ENCODE results near the gene CABP4. TPM values are rescaled to one million over a fixed set of nuclear protein-coding genes. Genes with fewer than 3 reads are reported as not detected.
"Not testable (repeated sequence)": the region's sequence is repeated elsewhere in the genome, so short reads cannot be mapped to it uniquely, and the experiment has no call there.

Gene CABP4
- total RNA-seq, 4 donors from 2014 or later, result 0.13 to 2.4 (median 0.77) TPM

DNA sequence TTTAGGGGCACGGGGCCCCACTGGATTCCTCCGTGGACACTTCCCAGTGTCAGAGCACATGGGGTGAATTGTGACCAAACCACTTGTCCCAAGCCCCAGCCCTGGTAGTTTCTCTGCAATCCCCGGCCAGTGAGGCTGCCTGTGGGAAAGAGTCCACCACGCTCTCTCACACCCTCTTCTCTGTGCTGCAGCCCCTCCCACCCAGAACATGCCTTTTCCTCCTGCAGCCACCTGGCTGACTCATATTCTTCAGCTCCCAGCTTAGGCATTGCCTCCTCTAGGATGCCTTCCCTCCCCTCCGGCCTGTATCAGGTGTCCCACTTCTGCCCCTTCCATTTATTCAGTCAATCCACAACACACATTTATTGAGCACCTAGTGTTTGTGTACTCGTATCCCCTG is 32.3 kb upstream of the CABP4 start:
- no peak for TF ChIP-seq POLR2AphosphoS5 (IDR thresholded peaks at IDR 0.05)
- no peak for TF ChIP-seq EP300 (IDR thresholded peaks at IDR 0.05)
- no peak for TF ChIP-seq POLR2A (IDR thresholded peaks at IDR 0.05)
- TF ChIP-seq, protein P1, sequence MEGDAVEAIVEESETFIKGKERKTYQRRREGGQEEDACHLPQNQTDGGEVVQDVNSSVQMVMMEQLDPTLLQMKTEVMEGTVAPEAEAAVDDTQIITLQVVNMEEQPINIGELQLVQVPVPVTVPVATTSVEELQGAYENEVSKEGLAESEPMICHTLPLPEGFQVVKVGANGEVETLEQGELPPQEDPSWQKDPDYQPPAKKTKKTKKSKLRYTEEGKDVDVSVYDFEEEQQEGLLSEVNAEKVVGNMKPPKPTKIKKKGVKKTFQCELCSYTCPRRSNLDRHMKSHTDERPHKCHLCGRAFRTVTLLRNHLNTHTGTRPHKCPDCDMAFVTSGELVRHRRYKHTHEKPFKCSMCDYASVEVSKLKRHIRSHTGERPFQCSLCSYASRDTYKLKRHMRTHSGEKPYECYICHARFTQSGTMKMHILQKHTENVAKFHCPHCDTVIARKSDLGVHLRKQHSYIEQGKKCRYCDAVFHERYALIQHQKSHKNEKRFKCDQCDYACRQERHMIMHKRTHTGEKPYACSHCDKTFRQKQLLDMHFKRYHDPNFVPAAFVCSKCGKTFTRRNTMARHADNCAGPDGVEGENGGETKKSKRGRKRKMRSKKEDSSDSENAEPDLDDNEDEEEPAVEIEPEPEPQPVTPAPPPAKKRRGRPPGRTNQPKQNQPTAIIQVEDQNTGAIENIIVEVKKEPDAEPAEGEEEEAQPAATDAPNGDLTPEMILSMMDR (IDR thresholded peaks at IDR 0.05), result no peak
- no peak overlapping the region for H3K4me3 ChIP-seq
- no peaks in the 10 kb centered on the region for H3K27me3 ChIP-seq
- no peak overlapping the region for H3K27ac ChIP-seq
- H3K9me3 ChIP-seq, result no peaks in the 10 kb centered on the region
- no peak for ATAC-seq
- peaks cover 0 to 40% (median 11%) of the 10 kb centered on the region in 3 donors for H3K4me1 ChIP-seq
- H3K36me3 ChIP-seq, result no peaks in the 10 kb centered on the region
- WGBS, 2 donors (ENCODE audit: low coverage in 1 of 2), result 63 to 81% methylated on average over 4 to 5 of the region's 6 CpGs

DNA sequence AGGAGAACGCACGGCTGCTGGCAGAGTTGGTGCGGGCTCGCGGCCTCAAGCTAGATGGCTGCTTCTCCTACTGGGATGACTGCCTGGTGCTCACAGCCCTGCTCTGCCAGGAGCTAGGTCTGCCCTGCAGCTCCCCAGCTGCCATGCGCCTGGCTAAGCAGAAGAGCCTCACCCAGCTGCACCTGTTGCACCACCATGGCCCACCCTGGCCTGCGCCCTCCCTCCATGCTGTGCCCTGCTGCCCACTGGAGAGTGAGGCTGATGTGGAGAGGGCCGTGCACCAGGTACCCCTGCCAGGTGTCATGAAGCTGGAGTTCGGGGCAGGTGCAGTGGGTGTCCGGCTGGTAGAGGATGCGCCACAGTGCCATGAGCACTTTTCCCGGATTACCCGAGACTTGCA is 31.7 kb upstream of the CABP4 start:
- Histone ChIP-seq H3K9me3 (no peaks in the 10 kb centered on the region), H3K4me3 (no peak overlapping the region), H3K36me3 (no peaks in the 10 kb centered on the region), H3K27me3 (no peaks in the 10 kb centered on the region), H3K27ac (no peak overlapping the region), H3K4me1 (peaks cover 0 to 35% (median 11%) of the 10 kb centered on the region in 3 donors)
- ATAC-seq, result no peak
- TF ChIP-seq POLR2A (IDR thresholded peaks at IDR 0.05) (no peak), POLR2AphosphoS5 (IDR thresholded peaks at IDR 0.05) (no peak), EP300 (IDR thresholded peaks at IDR 0.05) (no peak)
- TF ChIP-seq, protein P1 (IDR thresholded peaks at IDR 0.05), result no peak
- WGBS, 2 donors (ENCODE audit: low coverage in 1 of 2), result no CpG with 5 or more reads among the region's 13 CpGs

DNA sequence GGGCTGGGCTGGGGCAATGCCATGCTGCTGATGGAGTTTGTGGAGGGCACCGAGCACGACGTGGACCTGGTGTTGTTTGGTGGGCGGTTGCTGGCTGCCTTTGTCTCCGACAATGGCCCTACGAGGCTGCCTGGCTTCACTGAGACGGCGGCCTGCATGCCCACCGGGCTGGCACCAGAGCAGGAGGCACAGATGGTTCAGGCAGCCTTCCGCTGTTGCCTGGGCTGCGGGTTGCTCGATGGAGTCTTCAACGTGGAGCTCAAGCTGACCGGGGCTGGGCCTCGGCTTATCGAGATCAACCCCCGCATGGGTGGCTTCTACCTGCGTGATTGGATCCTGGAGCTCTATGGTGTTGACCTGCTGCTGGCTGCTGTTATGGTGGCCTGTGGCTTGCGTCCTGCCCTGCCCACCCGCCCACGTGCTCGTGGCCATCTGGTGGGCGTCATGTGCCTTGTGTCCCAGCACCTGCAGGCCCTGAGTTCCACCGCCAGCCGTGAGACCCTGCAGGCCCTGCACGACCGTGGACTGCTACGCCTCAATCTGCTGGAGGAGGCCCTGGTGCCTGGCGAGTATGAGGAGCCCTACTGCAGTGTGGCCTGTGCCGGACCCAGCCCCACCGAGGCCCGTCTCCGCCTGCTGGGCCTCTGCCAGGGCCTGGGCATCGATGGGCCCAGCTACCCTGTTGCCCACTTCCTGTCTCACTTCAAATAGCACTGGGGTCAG is 31.1 kb upstream of the CABP4 start:
- Histone ChIP-seq H3K27ac (no peak overlapping the region), H3K4me3 (no peak overlapping the region), H3K9me3 (no peaks in the 10 kb centered on the region), H3K27me3 (no peaks in the 10 kb centered on the region), H3K4me1 (peaks cover 0 to 34% (median 15%) of the 10 kb centered on the region in 3 donors), H3K36me3 (no peaks in the 10 kb centered on the region)
- 52% methylated on average over 4 of the region's 34 CpGs; no CpG with 5 or more reads in 1 of the 2 donors for WGBS, 2 donors (ENCODE audit: low coverage in 1 of 2)
- ATAC-seq, result no peak
- TF ChIP-seq POLR2AphosphoS5 (IDR thresholded peaks at IDR 0.05) (no peak), POLR2A (IDR thresholded peaks at IDR 0.05) (no peak), EP300 (IDR thresholded peaks at IDR 0.05) (no peak)
- TF ChIP-seq, protein P1 (IDR thresholded peaks at IDR 0.05), result no peak

DNA sequence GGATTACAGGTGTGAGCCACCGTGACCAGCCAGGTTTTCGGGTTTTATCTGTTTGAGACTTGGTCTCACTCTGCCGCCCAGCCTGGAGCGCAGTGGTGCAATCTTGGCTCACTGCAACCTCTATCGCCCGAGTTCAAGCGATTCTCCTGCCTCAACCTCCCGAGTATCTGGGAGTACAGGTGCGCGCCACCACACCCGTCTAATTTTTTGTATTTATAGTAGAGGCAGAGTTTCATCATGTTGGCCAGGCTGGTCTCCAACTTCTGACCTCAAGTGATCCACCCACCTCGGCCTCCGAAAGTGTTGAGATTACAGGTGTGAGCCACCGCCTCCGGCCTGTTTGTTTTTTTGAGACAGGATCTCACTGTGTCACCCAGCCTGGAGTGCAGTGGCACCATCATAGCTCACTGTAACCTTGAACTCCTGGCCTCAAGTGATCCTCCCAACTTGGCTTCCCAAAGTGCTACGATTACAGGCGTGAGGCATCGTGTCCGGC is 27.7 kb upstream of the CABP4 start:
- peak overlapping the region; percentile 66 to 86 for H3K4me3 ChIP-seq
- H3K36me3 ChIP-seq, result peaks cover 0 to 32% of the 10 kb centered on the region in 2 donors
- not testable (repeated sequence) for H3K9me3 ChIP-seq, ATAC-seq, H3K27me3 ChIP-seq
- H3K4me1 ChIP-seq, result peaks cover 0 to 40% (median 13%) of the 10 kb centered on the region in 3 donors
- peak overlapping the region; percentile 45 to 99 (median 90) for H3K27ac ChIP-seq
- 69 to 81% methylated on average over 13 to 16 of the region's 19 CpGs for WGBS, 2 donors (ENCODE audit: low coverage in 1 of 2)

DNA sequence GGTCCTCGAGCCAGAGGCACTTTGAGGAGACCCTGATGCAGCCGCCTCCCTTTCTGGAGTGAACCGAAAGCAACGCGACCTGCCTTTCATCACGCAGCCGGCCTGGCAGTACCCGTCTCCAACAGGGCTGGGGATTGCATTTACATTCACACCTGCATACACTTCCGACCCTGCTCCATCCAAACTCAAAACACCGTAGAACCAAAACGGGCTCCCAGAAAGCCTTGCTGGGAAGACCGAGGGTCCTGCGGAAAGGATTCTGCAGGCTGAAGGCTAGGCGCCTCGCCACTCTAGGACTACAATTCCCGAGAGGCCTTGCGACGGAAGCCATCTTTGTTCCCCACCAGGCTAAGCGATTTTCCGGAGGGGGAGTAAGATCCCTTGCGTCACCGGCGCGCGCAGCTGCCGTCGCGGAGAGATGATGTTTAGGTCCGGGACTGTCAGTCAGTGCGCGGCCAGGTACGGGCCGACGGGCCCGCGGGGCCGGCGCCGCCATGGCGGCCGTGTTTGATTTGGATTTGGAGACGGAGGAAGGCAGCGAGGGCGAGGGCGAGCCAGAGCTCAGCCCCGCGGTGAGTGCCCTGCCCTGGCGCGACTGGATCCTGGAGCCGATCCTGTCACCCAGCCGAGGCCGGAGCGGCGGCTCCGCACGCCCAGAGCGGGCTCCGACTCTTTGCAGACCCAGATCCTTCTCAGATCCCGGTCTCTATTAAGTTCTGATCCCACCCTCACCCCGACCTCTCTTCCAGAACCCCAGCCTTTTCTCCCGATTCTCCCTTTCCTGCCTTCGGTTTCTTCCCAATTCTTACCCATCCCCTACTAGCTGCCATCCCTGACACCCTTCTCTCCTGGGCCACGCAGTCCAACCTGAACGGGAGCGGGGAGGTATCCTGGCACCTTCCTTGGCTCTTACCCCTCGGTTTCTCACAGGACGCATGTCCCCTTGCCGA is 26.8 kb upstream of the CABP4 start, which contains the start of gene RPS6KB2:
Gene RPS6KB2, plus strand, starts transcription at position 443 of the 950 bp plus-strand sequence. Its CDS starts 52 bp downstream, at position 495.
- TF ChIP-seq POLR2A (IDR thresholded peaks at IDR 0.05) (peak; percentile 95 to 96), POLR2AphosphoS5 (IDR thresholded peaks at IDR 0.05) (peak; percentile 96), EP300 (IDR thresholded peaks at IDR 0.05) (no peak)
- TF ChIP-seq, protein P1 (IDR thresholded peaks at IDR 0.05), result no peak
- Histone ChIP-seq H3K9me3 (no peaks in the 10 kb centered on the region), H3K4me3 (peak within 1 kb of the TSS; percentile 66 to 86), H3K27me3 (no peaks in the 10 kb centered on the region), H3K27ac (peak within 1 kb of the TSS; percentile 88 to 99 (median 90)), H3K36me3 (peaks cover 0 to 41% of the 10 kb centered on the region in 2 donors), H3K4me1 (peaks cover 0 to 40% (median 13%) of the 10 kb centered on the region in 3 donors)
- WGBS, 2 donors (ENCODE audit: low coverage in 1 of 2), result 0 to 2% methylated on average over 7 to 21 of the region's 68 CpGs
- ATAC-seq, result peak; percentile 93
